GM23248 (cell line): ENCODE results near the gene OSBPL5.

Source experiments
- EZH2 ChIP-seq: fragments of 200-600 bp; sonication (generic); IDR thresholded peaks from 2 replicates; pipeline ENCODE4 v1.6.1; 2018; ENCODE audit warnings: antibody characterized with exemption, mild to moderate bottlenecking; ENCODE audit not compliant: insufficient read depth, poor library complexity, severe bottlenecking
- EZH2phosphoT487 ChIP-seq: fragments of 200-600 bp; sonication (generic); IDR thresholded peaks from 2 replicates; pipeline ENCODE4 v1.6.1; 2018; ENCODE audit warnings: antibody characterized with exemption, moderate library complexity, mild to moderate bottlenecking, low read depth; ENCODE audit not compliant: insufficient read depth

GRCh38 chr11:3206922-3207204 lies 41.8 kb upstream of the OSBPL5 start:
- TF ChIP-seq EZH2 (no peak), EZH2phosphoT487 (no peak)
